H9 (cell line): ENCODE measurements around the gene CTSL. TPM values are rescaled to one million over a fixed set of nuclear protein-coding genes. Genes with fewer than 3 reads are reported as not detected.

Experiments used
- DNase-seq: peaks from one replicate; pipeline ENCODE4 v3.0.0-alpha.2; 2017
- H2AFZ ChIP-seq: one replicate; pipeline ENCODE4 v1.6.1; 2013; ENCODE audit warnings: mild to moderate bottlenecking, low read length, control low read depth, moderate library complexity
- H2AK5ac ChIP-seq: 2 replicates; pipeline ENCODE4 v1.6.1; 2013; ENCODE audit warnings: low read length, control low read depth, mixed read lengths; ENCODE audit not compliant: insufficient read length
- H2BK120ac ChIP-seq: one replicate; pipeline ENCODE4 v1.6.1; 2013; ENCODE audit warnings: low read depth, mild to moderate bottlenecking, low read length, control low read depth, inconsistent platforms; ENCODE audit not compliant: poor library complexity, severe bottlenecking
- H2BK12ac ChIP-seq: 2 replicates; pipeline ENCODE4 v1.6.1; 2013; ENCODE audit warnings: low read length, control low read depth, mixed read lengths, low read depth; ENCODE audit not compliant: insufficient read length
- H2BK15ac ChIP-seq: 2 replicates; pipeline ENCODE4 v1.6.1; 2013; ENCODE audit warnings: low read depth, low read length, control low read depth
- H2BK20ac ChIP-seq: one replicate; pipeline ENCODE4 v1.6.1; 2013; ENCODE audit warnings: low read depth, mild to moderate bottlenecking, low read length, control low read depth, inconsistent platforms; ENCODE audit not compliant: poor library complexity, severe bottlenecking
- H2BK5ac ChIP-seq: 2 replicates; pipeline ENCODE4 v1.6.1; 2013; ENCODE audit warnings: low read length, control low read depth, mixed read lengths; ENCODE audit not compliant: insufficient read length
- H3K14ac ChIP-seq: 2 replicates; pipeline ENCODE4 v1.6.1; 2013; ENCODE audit warnings: low read length, control low read depth; ENCODE audit not compliant: insufficient read depth
- H3K18ac ChIP-seq: 2 replicates; pipeline ENCODE4 v1.6.1; 2013; ENCODE audit warnings: low read depth, mild to moderate bottlenecking, mixed read lengths, low read length, control low read depth; ENCODE audit not compliant: insufficient read length
- H3K23ac ChIP-seq: 2 replicates; pipeline ENCODE4 v1.6.1; 2013; ENCODE audit warnings: low read length, control low read depth, mixed read lengths, low read depth; ENCODE audit not compliant: insufficient read length
- H3K23me2 ChIP-seq: 2 replicates; pipeline ENCODE4 v1.6.1; 2013; ENCODE audit warnings: low read depth, mild to moderate bottlenecking, mixed read lengths, low read length, control low read depth; ENCODE audit not compliant: insufficient read length, poor library complexity, severe bottlenecking
- H3K27ac ChIP-seq: 2 replicates; pipeline ENCODE4 v1.5.1; 2013; ENCODE audit warnings: low read length, control low read depth, mixed read lengths, low read depth; ENCODE audit not compliant: insufficient read length
- H3K27me3 ChIP-seq: 2 replicates; pipeline ENCODE4 v1.6.1; 2013; ENCODE audit warnings: low read length, control low read depth, inconsistent platforms; ENCODE audit not compliant: insufficient read depth
- H3K4ac ChIP-seq: 2 replicates; pipeline ENCODE4 v1.6.1; 2013; ENCODE audit warnings: low read depth, mild to moderate bottlenecking, control low read depth, inconsistent platforms, low read length, moderate library complexity
- H3K4me1 ChIP-seq: 2 replicates; pipeline ENCODE4 v1.6.1; 2013; ENCODE audit warnings: low read length, control low read depth, inconsistent platforms; ENCODE audit not compliant: insufficient read depth
- H3K4me2 ChIP-seq: 2 replicates; pipeline ENCODE4 v1.6.1; 2013; ENCODE audit warnings: low read length, control low read depth, mixed read lengths; ENCODE audit not compliant: insufficient read length, insufficient read depth
- H3K56ac ChIP-seq: 2 replicates; pipeline ENCODE4 v1.6.1; 2013; ENCODE audit warnings: low read depth, mild to moderate bottlenecking, mixed read lengths, low read length, control low read depth; ENCODE audit not compliant: insufficient read length
- H3K79me1 ChIP-seq: 2 replicates; pipeline ENCODE4 v1.6.1; 2013; ENCODE audit warnings: low read depth, mild to moderate bottlenecking, moderate library complexity, low read length, control low read depth, inconsistent platforms; ENCODE audit not compliant: insufficient read depth, poor library complexity, severe bottlenecking
- H3K79me2 ChIP-seq: 2 replicates; pipeline ENCODE4 v1.6.1; 2013; ENCODE audit warnings: low read length, control low read depth, inconsistent platforms; ENCODE audit not compliant: insufficient read depth
- H3K9ac ChIP-seq: 2 replicates; pipeline ENCODE4 v1.6.1; 2013; ENCODE audit warnings: low read length, control low read depth, mixed read lengths; ENCODE audit not compliant: insufficient read length; ENCODE audit errors: extremely low read depth
- H3K9me3 ChIP-seq: one replicate; pipeline ENCODE4 v1.6.1; 2013; ENCODE audit warnings: low read depth, low read length, inconsistent platforms; ENCODE audit not compliant: control insufficient read depth
- H3T11ph ChIP-seq: one replicate; pipeline ENCODE4 v1.6.1; 2013; ENCODE audit warnings: mild to moderate bottlenecking, low read length, control low read depth, inconsistent platforms
- H4K20me1 ChIP-seq: one replicate; pipeline ENCODE4 v1.6.1; 2013; ENCODE audit not compliant: control insufficient read depth, insufficient read length, insufficient read depth
- H4K5ac ChIP-seq: 2 replicates; pipeline ENCODE4 v1.6.1; 2013; ENCODE audit warnings: low read depth, mild to moderate bottlenecking, mixed read lengths, low read length, control low read depth; ENCODE audit not compliant: insufficient read length
- H4K8ac ChIP-seq: replicated peaks from 2 replicates; pipeline ENCODE4 v1.6.1; 2013; ENCODE audit warnings: low read length, control low read depth, mixed read lengths, low read depth; ENCODE audit not compliant: insufficient read length
- H4K91ac ChIP-seq: 2 replicates; pipeline ENCODE4 v1.6.1; 2013; ENCODE audit warnings: low read depth, mild to moderate bottlenecking, moderate library complexity, mixed read lengths, low read length, control low read depth; ENCODE audit not compliant: insufficient read length
- H3K27ac Mint-ChIP-seq, 3 experiments: 2 replicates in 2 of 3; 3 replicates in 1 of 3; pipeline ENCODE4 v1.8.0; 2020 to 2021; ENCODE audit warnings: mixed read lengths in 3 of 3, mild to moderate bottlenecking in 1 of 3, moderate library complexity in 1 of 3
- H3K27me3 Mint-ChIP-seq: 2 replicates; pipeline ENCODE4 v1.8.0; 2021; ENCODE audit warnings: low read depth, mild to moderate bottlenecking, moderate library complexity, mixed read lengths
- H3K36me3 Mint-ChIP-seq, 3 experiments: 2 replicates in 2 of 3; 3 replicates in 1 of 3; pipeline ENCODE4 v1.8.0; 2020 to 2021; ENCODE audit warnings: low read depth in 3 of 3, mixed read lengths in 3 of 3; ENCODE audit not compliant: insufficient read depth in 1 of 3
- H3K4me1 Mint-ChIP-seq, 2 experiments: 2 replicates each; pipeline ENCODE4 v1.8.0; 2020; ENCODE audit warnings: mixed read lengths in 2 of 2
- H3K4me3 Mint-ChIP-seq, 2 experiments: 2 replicates in 1 of 2; 3 replicates in 1 of 2; pipeline ENCODE4 v1.8.0; 2020 to 2021; ENCODE audit warnings: mild to moderate bottlenecking in 2 of 2, mixed read lengths in 2 of 2, moderate library complexity in 1 of 2
- H3K9me3 Mint-ChIP-seq, 2 experiments: 2 replicates in 1 of 2; 3 replicates in 1 of 2; pipeline ENCODE4 v1.8.0; 2020; ENCODE audit warnings: mild to moderate bottlenecking in 2 of 2, mixed read lengths in 2 of 2, moderate library complexity in 1 of 2
- WGBS: extraction: QIAGEN DNeasy Blood & Tissue Kit; methylation state at CpG from one replicate; pipeline ENCODE4 v1.1.7; 2013; ENCODE audit warnings: missing lambda C conversion rate, low lambda C conversion rate, mixed read lengths; ENCODE audit not compliant: insufficient read length; ENCODE audit errors: extremely low coverage; 5-methylcytosine and 5-hydroxymethylcytosine counted together
- total RNA-seq: library from RNA; stranded (reverse); gene quantifications from 2 replicates; pipeline ENCODE4 v1.2.1, GENCODE V29; 2021
- TF ChIP-seq, protein P1 (sequence below): fragments of 200-600 bp; sonication (generic); conservative IDR thresholded peaks from 3 replicates; pipeline ENCODE4 v1.8.0; 2021; ENCODE audit warnings: antibody characterized with exemption, mild to moderate bottlenecking

CTSL gene
- total RNA-seq, 1 experiment from 2014 or later: 28.9 TPM

DNA sequence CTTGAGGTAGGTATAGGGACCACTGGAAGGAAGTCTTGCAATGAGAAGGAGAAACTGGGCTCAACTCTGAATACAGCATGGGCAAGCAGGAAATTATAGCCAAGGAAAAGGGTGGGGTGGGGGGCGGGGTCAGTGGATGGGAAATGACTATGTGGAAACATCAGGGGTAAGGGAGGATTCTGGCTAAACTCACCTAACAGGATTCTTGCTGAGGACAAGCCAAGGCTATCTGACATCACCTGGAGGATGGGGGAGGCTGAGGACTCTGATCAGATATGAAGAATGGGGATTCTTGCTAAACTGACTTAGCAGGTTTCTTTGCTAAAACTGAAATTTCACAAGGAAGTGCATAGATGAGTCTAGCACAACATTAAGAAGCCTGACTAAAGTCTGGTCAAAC is 40.8 kb downstream of the CTSL start:
- no peak overlapping the region for H3K4me3 Mint-ChIP-seq
- peaks cover 3% of the 10 kb centered on the region; the same call in 1 of the 2 replicates for H3K4me1 ChIP-seq
- no peak overlapping the region for H3K4ac ChIP-seq
- H3K9ac ChIP-seq: no peak overlapping the region
- H3K14ac ChIP-seq: no peak overlapping the region
- DNase-seq: peak; percentile 62
- H3K4me1 Mint-ChIP-seq: peaks cover 36 to 44% of the 10 kb centered on the region in 2 experiments
- H2AFZ ChIP-seq: no peak overlapping the region
- H3K9me3 Mint-ChIP-seq: no peaks in the 10 kb centered on the region; a peak in 1 of 5 replicates
- H3K27me3 ChIP-seq: no peaks in the 10 kb centered on the region
- H3K27ac ChIP-seq: no peak overlapping the region
- no peaks in the 10 kb centered on the region for H3K9me3 ChIP-seq
- H2AK5ac ChIP-seq: no peak overlapping the region
- peaks cover 4% of the 10 kb centered on the region for H3K27me3 Mint-ChIP-seq
- no peak overlapping the region for H2BK20ac ChIP-seq
- H3K79me1 ChIP-seq: no peaks in the 10 kb centered on the region
- no peaks in the 10 kb centered on the region for H4K20me1 ChIP-seq
- H3K27ac Mint-ChIP-seq: no peak overlapping the region
- no peak overlapping the region for H4K5ac ChIP-seq
- no peak overlapping the region for H3T11ph ChIP-seq
- H2BK12ac ChIP-seq: no peak overlapping the region
- TF ChIP-seq, protein P1, sequence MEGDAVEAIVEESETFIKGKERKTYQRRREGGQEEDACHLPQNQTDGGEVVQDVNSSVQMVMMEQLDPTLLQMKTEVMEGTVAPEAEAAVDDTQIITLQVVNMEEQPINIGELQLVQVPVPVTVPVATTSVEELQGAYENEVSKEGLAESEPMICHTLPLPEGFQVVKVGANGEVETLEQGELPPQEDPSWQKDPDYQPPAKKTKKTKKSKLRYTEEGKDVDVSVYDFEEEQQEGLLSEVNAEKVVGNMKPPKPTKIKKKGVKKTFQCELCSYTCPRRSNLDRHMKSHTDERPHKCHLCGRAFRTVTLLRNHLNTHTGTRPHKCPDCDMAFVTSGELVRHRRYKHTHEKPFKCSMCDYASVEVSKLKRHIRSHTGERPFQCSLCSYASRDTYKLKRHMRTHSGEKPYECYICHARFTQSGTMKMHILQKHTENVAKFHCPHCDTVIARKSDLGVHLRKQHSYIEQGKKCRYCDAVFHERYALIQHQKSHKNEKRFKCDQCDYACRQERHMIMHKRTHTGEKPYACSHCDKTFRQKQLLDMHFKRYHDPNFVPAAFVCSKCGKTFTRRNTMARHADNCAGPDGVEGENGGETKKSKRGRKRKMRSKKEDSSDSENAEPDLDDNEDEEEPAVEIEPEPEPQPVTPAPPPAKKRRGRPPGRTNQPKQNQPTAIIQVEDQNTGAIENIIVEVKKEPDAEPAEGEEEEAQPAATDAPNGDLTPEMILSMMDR: no peak
- H2BK5ac ChIP-seq: no peak overlapping the region
- H3K18ac ChIP-seq: no peak overlapping the region
- no peak overlapping the region for H4K8ac ChIP-seq
- H3K79me2 ChIP-seq: no peaks in the 10 kb centered on the region
- no peak overlapping the region for H4K91ac ChIP-seq
- no peaks in the 10 kb centered on the region for H3K23me2 ChIP-seq
- no peak overlapping the region for H2BK120ac ChIP-seq
- no peak overlapping the region for H3K23ac ChIP-seq
- no peak overlapping the region for H3K56ac ChIP-seq
- H3K36me3 Mint-ChIP-seq: no peaks in the 10 kb centered on the region
- no peak overlapping the region for H2BK15ac ChIP-seq
- H3K4me2 ChIP-seq: no peak overlapping the region
- no CpG with 5 or more reads among the region's 1 CpG for WGBS
